DLD1 (cell line): Measurements from ENCODE around the gene RXRA.

Experiments used
- in situ Hi-C: cut with HindIII; loops from 2 replicates; pipeline ENCODE4 v1.10.0; 2017; ENCODE audit warnings: low sequenced_read_pairs

The RXRA gene

GRCh38 chr9:134335486-134336220 lies 9.4 kb downstream of the RXRA start:
- in situ Hi-C loops = no loop called here

GRCh38 chr9:134336228-134336627 lies 10.0 kb downstream of the RXRA start:
- in situ Hi-C loops = no loop called here

GRCh38 chr9:134336924-134337323 lies 10.7 kb downstream of the RXRA start:
- in situ Hi-C loops = no loop called here

DNA sequence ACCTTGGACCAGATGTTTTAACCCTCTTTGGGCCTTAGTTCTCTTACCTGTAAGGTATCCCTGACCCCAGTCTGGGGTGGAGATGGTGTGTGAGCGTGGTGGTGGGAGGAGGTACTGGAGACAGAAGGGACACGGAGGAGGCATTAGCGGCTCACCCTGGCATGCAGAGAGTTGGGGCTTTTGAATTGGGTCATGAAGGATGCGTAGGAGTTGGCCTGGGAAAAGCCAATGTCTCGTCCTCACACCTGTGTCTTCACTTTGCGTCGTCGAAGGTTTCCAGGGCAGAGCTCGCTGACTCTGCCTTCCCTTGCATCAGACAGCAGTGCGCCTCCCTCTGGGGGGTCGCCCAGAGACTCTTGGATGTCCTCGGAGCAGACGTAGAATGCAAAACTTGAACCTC lies 11.2 kb downstream of the RXRA start:
- in situ Hi-C loops = no loop called here

DNA sequence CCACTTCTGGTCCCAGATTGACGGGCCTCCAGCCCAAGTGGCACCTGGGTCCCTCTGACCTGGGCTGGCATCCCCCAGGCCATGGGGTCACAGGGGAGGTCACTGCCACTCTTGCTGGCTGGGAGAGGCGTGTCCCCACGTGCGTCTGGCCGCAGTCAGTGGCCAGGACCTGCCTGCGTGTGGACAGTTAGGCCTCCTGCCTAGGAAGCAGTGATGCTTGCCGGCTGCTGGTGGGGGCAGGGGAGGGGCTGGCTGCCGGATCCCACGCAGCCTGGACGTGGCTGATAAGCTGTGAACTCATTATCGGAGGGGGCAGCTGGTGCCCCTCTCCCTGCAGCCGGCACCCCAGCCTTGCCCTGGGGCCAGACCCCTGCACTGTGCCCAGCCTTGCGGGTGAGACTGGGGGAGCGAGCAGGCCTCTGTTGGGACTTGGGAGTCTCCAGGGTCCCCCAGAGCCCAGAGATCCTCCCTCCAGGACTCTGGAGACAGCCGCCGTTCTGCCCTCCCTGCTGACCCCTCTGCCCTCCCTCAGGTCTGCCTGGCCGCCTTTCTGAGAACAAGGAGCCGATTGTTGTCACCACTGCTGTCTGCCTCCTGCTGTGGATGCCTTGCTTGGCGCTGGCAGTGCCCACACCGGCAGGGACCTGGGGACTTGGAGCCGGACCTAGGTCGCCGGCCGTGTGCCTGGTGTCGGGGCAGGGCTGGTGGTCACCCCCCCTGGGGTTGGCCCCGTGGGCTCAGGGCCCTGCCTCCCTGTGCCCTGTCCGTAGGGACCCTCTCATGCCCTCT lies 12.3 kb downstream of the RXRA start:
- in situ Hi-C loops = no loop called here

GRCh38 chr9:134339183-134339806 lies 13.0 kb downstream of the RXRA start:
- in situ Hi-C loops = no loop called here

DNA sequence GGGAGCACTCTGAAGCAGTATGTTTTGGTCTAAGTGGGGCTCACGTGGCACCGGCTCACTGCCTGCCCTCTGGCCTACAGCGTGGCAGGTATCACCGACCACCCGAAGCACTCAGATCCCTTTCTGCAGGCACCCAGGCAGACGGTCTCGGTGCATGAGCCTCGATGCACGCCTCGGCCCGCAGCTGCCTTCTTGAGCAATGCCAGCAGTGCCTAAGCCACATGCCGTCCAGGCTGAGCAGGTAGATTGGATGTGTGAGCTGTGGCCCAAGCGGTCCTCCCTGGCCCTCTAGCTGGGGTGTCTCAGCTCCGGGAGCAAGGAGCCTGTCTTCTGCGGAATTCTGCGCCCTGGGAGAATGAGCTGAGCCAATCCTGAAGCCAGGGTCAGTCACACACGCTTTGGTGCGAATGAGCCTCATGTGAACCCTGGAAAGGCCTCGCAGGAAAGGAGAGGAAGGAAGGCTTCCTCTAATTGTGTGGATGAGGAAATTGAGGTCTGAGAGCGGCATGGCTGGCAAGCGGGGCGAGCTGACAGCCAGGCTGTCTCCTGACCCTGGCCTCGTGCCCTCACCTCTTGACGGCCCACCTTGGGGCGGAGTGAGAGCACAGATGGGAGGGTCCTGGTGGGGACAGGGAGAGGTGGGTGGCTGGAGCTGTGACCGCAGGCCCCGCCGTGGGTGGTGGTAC lies 14.4 kb downstream of the RXRA start:
- in situ Hi-C loops = no loop called here

- in situ Hi-C loops = no loop called here
These were observed 15.1 kb downstream of the RXRA start for GRCh38 chr9:134341306-134341705.

DNA sequence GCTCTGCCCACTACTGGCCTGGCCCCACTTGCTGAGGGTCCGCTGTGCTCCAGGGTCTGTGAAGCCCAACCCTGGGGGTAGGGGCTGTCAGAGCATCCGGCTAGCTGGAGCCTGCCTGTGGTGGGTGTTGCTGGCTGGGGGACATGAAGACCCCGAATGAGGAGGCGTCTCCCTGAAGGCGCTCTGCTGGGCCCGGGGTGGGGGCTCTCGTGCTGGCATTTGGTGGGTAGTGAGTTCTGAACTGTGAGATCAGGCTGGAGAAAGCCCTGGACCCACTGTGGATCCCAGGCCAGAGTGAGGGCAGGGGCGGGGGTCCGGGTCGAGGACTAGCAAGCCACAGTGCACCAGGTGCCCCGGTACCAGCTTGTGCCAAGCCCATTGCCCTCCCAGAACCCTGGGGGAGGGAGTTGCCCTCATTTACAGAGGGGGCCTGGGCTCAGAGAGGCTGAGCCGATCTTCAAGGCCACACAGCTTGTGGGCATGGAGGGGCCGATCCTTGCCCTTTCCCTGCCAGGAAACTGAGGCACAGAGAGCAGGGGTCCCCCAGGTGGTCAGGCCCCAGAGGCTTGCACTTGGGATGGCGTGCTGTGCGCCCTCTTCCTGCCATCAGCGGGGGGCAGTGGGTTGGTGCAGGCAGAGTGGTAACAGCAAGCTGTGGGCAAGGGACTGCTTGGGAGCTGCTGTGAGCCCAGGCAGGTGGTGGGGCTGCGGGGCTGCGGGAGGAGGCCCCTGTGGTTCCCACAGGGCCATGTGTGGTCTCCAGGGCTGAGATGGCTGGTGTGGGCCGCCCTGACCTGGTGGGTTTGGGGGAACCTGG lies 15.9 kb downstream of the RXRA start:
- in situ Hi-C loops = no loop called here

GRCh38 chr9:134342746-134343115 lies 16.5 kb downstream of the RXRA start:
- in situ Hi-C loops = no loop called here

- in situ Hi-C loops = no loop called here
These were observed 17.4 kb downstream of the RXRA start for GRCh38 chr9:134343637-134344036.

DNA sequence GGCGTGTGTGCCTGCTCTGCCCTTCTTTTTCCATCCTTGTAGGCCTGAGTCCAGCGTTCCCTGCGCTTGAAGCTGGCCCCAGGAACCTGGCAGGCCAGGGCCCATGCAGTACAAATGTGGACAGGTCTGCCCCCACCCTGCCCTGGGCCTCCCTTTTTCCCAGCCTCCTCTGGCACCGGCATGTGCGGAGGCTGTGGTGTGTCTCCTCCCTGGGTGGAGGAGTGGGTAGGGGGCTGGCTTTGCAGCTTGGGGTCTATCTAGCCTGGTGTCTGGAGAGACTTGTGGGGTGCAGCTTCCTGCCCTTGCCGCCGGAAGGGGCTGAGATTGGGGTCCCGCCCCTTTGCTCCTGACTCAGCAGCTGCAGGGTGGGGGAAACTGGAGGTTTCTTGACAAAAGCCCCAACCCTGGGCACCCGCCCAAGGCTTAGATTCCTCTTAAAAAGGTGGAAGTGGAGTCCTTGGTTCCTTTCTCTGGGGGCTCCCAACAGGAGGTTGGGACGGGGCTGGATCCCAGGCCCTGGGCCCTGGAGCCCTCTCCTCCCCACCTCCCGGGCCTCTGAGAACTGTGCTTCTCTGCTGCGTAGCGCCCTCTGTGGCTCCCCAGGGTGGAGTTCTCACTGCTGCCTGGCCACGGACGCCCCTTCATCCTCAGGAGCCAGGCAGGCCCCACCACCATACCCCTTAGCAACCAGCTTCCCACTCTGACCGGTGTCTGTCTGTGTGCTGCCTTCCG lies 18.0 kb downstream of the RXRA start:
- in situ Hi-C loops = no loop called here

DNA sequence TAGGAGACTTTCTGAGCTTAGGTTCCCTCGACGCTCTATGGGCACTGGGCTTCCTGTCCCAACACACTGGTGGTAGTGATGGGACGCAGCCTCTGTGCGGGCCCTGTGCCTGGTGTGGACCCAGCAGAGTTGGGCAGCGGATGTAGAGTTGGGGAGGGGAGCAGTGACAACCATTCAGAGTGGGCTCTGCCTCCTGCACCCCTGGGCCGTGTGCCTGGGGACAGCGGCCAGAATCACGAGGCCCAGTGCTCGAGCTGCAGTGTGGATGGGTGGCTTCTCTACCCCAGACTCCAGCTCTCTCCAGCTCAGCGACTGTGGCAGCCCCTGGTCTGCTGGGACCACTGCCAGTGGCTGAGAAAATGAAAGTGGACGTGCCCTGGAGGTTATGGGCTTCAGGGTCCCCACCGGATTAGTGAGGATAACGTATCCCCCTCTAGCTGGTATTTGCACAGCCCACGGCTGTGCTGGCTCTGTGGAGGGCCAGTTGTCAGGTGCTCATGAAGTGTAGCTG lies 18.6 kb downstream of the RXRA start:
- in situ Hi-C loops = no loop called here

DNA sequence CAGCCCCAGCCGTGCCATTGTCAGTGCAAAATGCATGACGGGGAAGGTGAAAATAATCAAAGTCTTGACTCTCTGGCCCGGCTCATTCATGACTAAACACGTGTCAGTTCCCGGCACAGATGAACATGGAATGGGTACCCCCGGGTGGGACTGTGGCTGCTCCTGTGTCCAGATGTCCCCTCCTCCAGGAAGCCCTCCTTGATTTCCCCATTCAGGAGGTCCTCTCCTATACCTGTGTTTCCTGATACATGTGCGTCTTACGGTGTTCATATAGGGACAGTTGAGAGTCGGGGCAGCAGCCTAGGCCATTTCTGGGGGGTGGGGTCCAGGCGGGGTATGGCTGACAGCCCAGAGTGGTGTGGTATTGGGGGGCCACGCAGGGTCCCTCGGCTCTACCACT lies 19.5 kb downstream of the RXRA start:
- in situ Hi-C loops = no loop called here

GRCh38 chr9:134346151-134346550 lies 19.9 kb downstream of the RXRA start:
- in situ Hi-C loops = no loop called here

GRCh38 chr9:134346840-134347583 lies 20.8 kb downstream of the RXRA start:
- in situ Hi-C loops = no loop called here

- in situ Hi-C loops = no loop called here
These were observed 21.7 kb downstream of the RXRA start for GRCh38 chr9:134347996-134348395.

- in situ Hi-C loops = no loop called here
These were observed 22.3 kb downstream of the RXRA start for GRCh38 chr9:134348404-134349155.
